Liver (tissue), 9 donors: Measurements from ENCODE around the gene BUD13. TPM values are rescaled to one million over a fixed set of nuclear protein-coding genes. Genes with fewer than 3 reads are reported as not detected.

Experiments
- DNase-seq: peaks from one replicate; pipeline ENCODE4 v3.0.0-alpha.2; 2017; ENCODE audit warnings: low spot score
- H3K27ac ChIP-seq, 2 donors: one replicate each; pipeline ENCODE4 v1.7.0; 2013; ENCODE audit warnings: inconsistent platforms in 2 of 2, low read length in 2 of 2, control low read depth in 1 of 2, low read depth in 1 of 2, mild to moderate bottlenecking in 1 of 2
- H3K27me3 ChIP-seq, 4 donors: one replicate each; pipeline versions ENCODE4 v1.6.1 to v1.7.0; 2013; ENCODE audit warnings: low read length in 3 of 4, inconsistent platforms in 1 of 4, mild to moderate bottlenecking in 1 of 4, moderate library complexity in 1 of 4; ENCODE audit not compliant: control insufficient read depth in 4 of 4, insufficient read depth in 4 of 4
- H3K36me3 ChIP-seq, 4 donors: one replicate each; pipeline versions ENCODE4 v1.6.1 to v1.7.0; 2013; ENCODE audit warnings: low read length in 3 of 4, mild to moderate bottlenecking in 3 of 4, low read depth in 1 of 4, moderate library complexity in 1 of 4; ENCODE audit not compliant: control insufficient read depth in 4 of 4, insufficient read depth in 3 of 4
- H3K4me1 ChIP-seq, 4 donors: one replicate each; pipeline versions ENCODE4 v1.6.1 to v1.7.0; 2013; ENCODE audit warnings: low read length in 3 of 4, mild to moderate bottlenecking in 3 of 4, moderate library complexity in 1 of 4; ENCODE audit not compliant: control insufficient read depth in 4 of 4, insufficient read depth in 4 of 4
- H3K4me3 ChIP-seq, 3 donors: one replicate each; pipeline versions ENCODE4 v1.6.1 to v1.7.0; 2013; ENCODE audit warnings: low read length in 3 of 3, control low read depth in 1 of 3, low read depth in 1 of 3, mild to moderate bottlenecking in 1 of 3
- H3K9ac ChIP-seq, 2 donors: one replicate each; pipeline ENCODE4 v1.7.0; 2013; ENCODE audit warnings: low read length in 2 of 2, mild to moderate bottlenecking in 2 of 2, moderate library complexity in 2 of 2, control low read depth in 1 of 2, low read depth in 1 of 2
- H3K9me3 ChIP-seq, 4 donors: one replicate each; pipeline versions ENCODE4 v1.6.1 to v1.7.0; 2013; ENCODE audit warnings: low read length in 3 of 4; ENCODE audit not compliant: control insufficient read depth in 4 of 4
- EGR1 ChIP-seq, 2 donors: IDR thresholded peaks; 2 replicates each; pipeline ENCODE4 v1.6.1; 2016 to 2018; ENCODE audit warnings: antibody characterized with exemption in 2 of 2, low read depth in 2 of 2
- FOXA1 ChIP-seq: IDR thresholded peaks from 2 replicates; pipeline ENCODE4 v1.6.1; 2016; ENCODE audit warnings: antibody characterized with exemption
- FOXA2 ChIP-seq: IDR thresholded peaks from 2 replicates; pipeline ENCODE4 v1.6.1; 2016; ENCODE audit warnings: antibody characterized with exemption
- GABPA ChIP-seq, 2 donors: IDR thresholded peaks in 1 of 2; conservative IDR thresholded peaks in 1 of 2; 2 replicates each; pipeline ENCODE4 v1.6.1; 2016; ENCODE audit warnings: antibody characterized with exemption in 2 of 2, mild to moderate bottlenecking in 1 of 2, moderate library complexity in 1 of 2
- HNF4A ChIP-seq, 2 donors: conservative IDR thresholded peaks; 2 replicates each; pipeline ENCODE4 v1.6.1; 2016; ENCODE audit warnings: antibody characterized with exemption in 2 of 2, mild to moderate bottlenecking in 2 of 2
- HNF4G ChIP-seq: IDR thresholded peaks from 2 replicates; pipeline ENCODE4 v1.6.1; 2016; ENCODE audit warnings: antibody characterized with exemption
- JUND ChIP-seq, 2 donors: IDR thresholded peaks; 2 replicates each; pipeline ENCODE4 v1.6.1; 2016; ENCODE audit warnings: antibody characterized with exemption in 2 of 2
- MAX ChIP-seq: IDR thresholded peaks from 2 replicates; pipeline ENCODE4 v1.6.1; 2016; ENCODE audit warnings: antibody characterized with exemption
- NR2F2 ChIP-seq: IDR thresholded peaks from 2 replicates; pipeline ENCODE4 v1.6.1; 2016; ENCODE audit warnings: antibody characterized with exemption
- RAD21 ChIP-seq, 2 donors: IDR thresholded peaks; 2 replicates each; pipeline ENCODE4 v1.6.1; 2016; ENCODE audit warnings: antibody characterized with exemption in 2 of 2, mild to moderate bottlenecking in 2 of 2
- RXRA ChIP-seq, 2 donors: IDR thresholded peaks; 2 replicates each; pipeline ENCODE4 v1.6.1; 2017 to 2018; ENCODE audit warnings: antibody characterized with exemption in 2 of 2, mild to moderate bottlenecking in 1 of 2
- SP1 ChIP-seq: IDR thresholded peaks from 2 replicates; pipeline ENCODE4 v1.6.1; 2018; ENCODE audit warnings: antibody characterized with exemption, mild to moderate bottlenecking
- TAF1 ChIP-seq: conservative IDR thresholded peaks from 2 replicates; pipeline ENCODE4 v1.6.1; 2016; ENCODE audit warnings: antibody characterized with exemption, mild to moderate bottlenecking
- YY1 ChIP-seq: IDR thresholded peaks from 2 replicates; pipeline ENCODE4 v1.6.1; 2016; ENCODE audit warnings: antibody characterized with exemption, mild to moderate bottlenecking
- WGBS: extraction: QIAGEN DNeasy Blood & Tissue Kit; methylation state at CpG from one replicate; pipeline ENCODE4 v1.1.7; 2013; 5-methylcytosine and 5-hydroxymethylcytosine counted together
- polyA plus RNA-seq, 2 donors: library from polyadenylated mRNA; stranded (reverse) in 1 of 2; unstranded in 1 of 2; fragments of 200-250 nt in 1 of 2; fragments of >200 nt in 1 of 2; fragmentation: Nextera tagmentation in 1 of 2; extraction: Ambion mirVana in 1 of 2; gene quantifications; one replicate each; pipeline versions ENCODE4 v1.2.1 to v1.2.3, GENCODE V29; 2013 to 2015
- total RNA-seq, 2 donors: library from RNA; depleted of rRNA; stranded (reverse); fragments of >200 nt; gene quantifications; one replicate each; pipeline ENCODE4 v1.2.3, GENCODE V29; 2014
- TF ChIP-seq, protein P1 (sequence below): IDR thresholded peaks from 2 replicates; pipeline ENCODE4 v1.6.1; 2016; ENCODE audit warnings: antibody characterized with exemption
- TF ChIP-seq, protein P2 (sequence below): fragments of 150-350 bp; IDR thresholded peaks from 2 replicates; pipeline ENCODE4 v1.5.1; 2017; ENCODE audit warnings: improper control_type of control experiment, low read depth, low read length; ENCODE audit not compliant: missing input control
- TF ChIP-seq, protein P3 (sequence below): IDR thresholded peaks from 2 replicates; pipeline ENCODE4 v1.6.1; 2016; ENCODE audit warnings: antibody characterized with exemption, mild to moderate bottlenecking
- TF ChIP-seq, protein P4 (sequence below): IDR thresholded peaks from 2 replicates; pipeline ENCODE4 v1.6.1; 2016; ENCODE audit warnings: antibody characterized with exemption
- donor health status: healthy.
- donor health status: healthy.
- donor health status: healthy.
- donor health status: healthy.
- donor health status: healthy.

Gene BUD13
- total and polyA plus RNA-seq, 4 donors: 3.9 to 7.4 (median 5.1) TPM

DNA sequence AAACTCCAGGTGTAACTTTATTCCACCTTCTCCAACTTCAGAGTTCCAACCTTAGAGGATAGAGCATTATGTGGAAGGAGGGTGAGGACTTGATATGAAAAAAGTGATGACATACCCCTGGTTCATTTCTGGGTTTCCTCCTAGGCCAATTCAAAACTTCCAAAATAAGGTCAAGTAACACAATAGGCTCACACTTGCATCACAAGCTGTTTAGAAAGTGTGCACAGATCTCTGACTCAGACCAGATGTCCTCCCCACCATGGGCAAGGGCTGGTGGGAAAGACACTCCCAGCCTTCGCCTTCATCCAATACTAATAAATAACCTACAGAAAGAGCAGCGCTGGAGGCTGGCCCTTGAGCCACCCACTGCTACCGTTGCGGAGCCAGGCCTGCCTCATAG is 5.8 kb upstream of the BUD13 start:
- H3K9ac ChIP-seq: no peak overlapping the region
- no peak overlapping the region for H3K27ac ChIP-seq
- no peaks in the 10 kb centered on the region for H3K27me3 ChIP-seq
- H3K9me3 ChIP-seq: no peaks in the 10 kb centered on the region
- peaks cover 3 to 12% (median 3%) of the 10 kb centered on the region in 4 donors for H3K4me1 ChIP-seq
- H3K36me3 ChIP-seq: peaks cover 6 to 60% (median 47%) of the 10 kb centered on the region in 4 donors
- no peak overlapping the region for H3K4me3 ChIP-seq
- no peak for DNase-seq
- WGBS: 98% methylated on average over 4 of the region's 4 CpGs
- TF ChIP-seq FOXA1 (no peak), SP1 (no peak), NR2F2 (no peak), GABPA (IDR thresholded peaks at IDR 0.05 in 1 of 2, conservative IDR thresholded peaks at IDR 0.05 in 1 of 2) (no peak), EGR1 (IDR thresholded peaks at IDR 0.05; ENCODE audit: low read depth in 2 of 2) (no peak), MAX (no peak), RAD21 (IDR thresholded peaks at IDR 0.05) (no peak), TAF1 (no peak), YY1 (no peak), HNF4G (no peak), JUND (IDR thresholded peaks at IDR 0.05) (no peak), RXRA (IDR thresholded peaks at IDR 0.05) (no peak), FOXA2 (no peak), HNF4A (conservative IDR thresholded peaks at IDR 0.05) (no peak)
- TF ChIP-seq, protein P1, sequence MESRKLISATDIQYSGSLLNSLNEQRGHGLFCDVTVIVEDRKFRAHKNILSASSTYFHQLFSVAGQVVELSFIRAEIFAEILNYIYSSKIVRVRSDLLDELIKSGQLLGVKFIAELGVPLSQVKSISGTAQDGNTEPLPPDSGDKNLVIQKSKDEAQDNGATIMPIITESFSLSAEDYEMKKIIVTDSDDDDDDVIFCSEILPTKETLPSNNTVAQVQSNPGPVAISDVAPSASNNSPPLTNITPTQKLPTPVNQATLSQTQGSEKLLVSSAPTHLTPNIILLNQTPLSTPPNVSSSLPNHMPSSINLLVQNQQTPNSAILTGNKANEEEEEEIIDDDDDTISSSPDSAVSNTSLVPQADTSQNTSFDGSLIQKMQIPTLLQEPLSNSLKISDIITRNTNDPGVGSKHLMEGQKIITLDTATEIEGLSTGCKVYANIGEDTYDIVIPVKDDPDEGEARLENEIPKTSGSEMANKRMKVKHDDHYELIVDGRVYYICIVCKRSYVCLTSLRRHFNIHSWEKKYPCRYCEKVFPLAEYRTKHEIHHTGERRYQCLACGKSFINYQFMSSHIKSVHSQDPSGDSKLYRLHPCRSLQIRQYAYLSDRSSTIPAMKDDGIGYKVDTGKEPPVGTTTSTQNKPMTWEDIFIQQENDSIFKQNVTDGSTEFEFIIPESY: no peak
- TF ChIP-seq, protein P2, sequence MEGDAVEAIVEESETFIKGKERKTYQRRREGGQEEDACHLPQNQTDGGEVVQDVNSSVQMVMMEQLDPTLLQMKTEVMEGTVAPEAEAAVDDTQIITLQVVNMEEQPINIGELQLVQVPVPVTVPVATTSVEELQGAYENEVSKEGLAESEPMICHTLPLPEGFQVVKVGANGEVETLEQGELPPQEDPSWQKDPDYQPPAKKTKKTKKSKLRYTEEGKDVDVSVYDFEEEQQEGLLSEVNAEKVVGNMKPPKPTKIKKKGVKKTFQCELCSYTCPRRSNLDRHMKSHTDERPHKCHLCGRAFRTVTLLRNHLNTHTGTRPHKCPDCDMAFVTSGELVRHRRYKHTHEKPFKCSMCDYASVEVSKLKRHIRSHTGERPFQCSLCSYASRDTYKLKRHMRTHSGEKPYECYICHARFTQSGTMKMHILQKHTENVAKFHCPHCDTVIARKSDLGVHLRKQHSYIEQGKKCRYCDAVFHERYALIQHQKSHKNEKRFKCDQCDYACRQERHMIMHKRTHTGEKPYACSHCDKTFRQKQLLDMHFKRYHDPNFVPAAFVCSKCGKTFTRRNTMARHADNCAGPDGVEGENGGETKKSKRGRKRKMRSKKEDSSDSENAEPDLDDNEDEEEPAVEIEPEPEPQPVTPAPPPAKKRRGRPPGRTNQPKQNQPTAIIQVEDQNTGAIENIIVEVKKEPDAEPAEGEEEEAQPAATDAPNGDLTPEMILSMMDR: no peak
- TF ChIP-seq, protein P3, sequence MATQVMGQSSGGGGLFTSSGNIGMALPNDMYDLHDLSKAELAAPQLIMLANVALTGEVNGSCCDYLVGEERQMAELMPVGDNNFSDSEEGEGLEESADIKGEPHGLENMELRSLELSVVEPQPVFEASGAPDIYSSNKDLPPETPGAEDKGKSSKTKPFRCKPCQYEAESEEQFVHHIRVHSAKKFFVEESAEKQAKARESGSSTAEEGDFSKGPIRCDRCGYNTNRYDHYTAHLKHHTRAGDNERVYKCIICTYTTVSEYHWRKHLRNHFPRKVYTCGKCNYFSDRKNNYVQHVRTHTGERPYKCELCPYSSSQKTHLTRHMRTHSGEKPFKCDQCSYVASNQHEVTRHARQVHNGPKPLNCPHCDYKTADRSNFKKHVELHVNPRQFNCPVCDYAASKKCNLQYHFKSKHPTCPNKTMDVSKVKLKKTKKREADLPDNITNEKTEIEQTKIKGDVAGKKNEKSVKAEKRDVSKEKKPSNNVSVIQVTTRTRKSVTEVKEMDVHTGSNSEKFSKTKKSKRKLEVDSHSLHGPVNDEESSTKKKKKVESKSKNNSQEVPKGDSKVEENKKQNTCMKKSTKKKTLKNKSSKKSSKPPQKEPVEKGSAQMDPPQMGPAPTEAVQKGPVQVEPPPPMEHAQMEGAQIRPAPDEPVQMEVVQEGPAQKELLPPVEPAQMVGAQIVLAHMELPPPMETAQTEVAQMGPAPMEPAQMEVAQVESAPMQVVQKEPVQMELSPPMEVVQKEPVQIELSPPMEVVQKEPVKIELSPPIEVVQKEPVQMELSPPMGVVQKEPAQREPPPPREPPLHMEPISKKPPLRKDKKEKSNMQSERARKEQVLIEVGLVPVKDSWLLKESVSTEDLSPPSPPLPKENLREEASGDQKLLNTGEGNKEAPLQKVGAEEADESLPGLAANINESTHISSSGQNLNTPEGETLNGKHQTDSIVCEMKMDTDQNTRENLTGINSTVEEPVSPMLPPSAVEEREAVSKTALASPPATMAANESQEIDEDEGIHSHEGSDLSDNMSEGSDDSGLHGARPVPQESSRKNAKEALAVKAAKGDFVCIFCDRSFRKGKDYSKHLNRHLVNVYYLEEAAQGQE: no peak
- TF ChIP-seq, protein P4, sequence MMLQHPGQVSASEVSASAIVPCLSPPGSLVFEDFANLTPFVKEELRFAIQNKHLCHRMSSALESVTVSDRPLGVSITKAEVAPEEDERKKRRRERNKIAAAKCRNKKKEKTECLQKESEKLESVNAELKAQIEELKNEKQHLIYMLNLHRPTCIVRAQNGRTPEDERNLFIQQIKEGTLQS: no peak
